Erythroblast (primary cell): ENCODE data around the gene TMEM266.

Experiments
- GATA1 ChIP-seq: IDR thresholded peaks from 2 replicates; pipeline ENCODE4 v1.6.1; 2011; ENCODE audit warnings: low read depth, mild to moderate bottlenecking, control low read depth, low read length, moderate library complexity
- POLR2A ChIP-seq: IDR thresholded peaks from 2 replicates; pipeline ENCODE4 v1.6.1; 2011; ENCODE audit warnings: mild to moderate bottlenecking, low read length

- TF ChIP-seq POLR2A: no peak
- no peak for TF ChIP-seq GATA1
Measured at GRCh38 chr15:76114561-76114960, 54.8 kb downstream of the TMEM266 start.
